WERI-Rb-1 (cell line): Measurements from ENCODE around the gene TAF3.
"Not testable (repeated sequence)": the region's sequence is repeated elsewhere in the genome, so short reads cannot be mapped to it uniquely, and the experiment has no call there.

Experiments used
- DNase-seq: peaks from one replicate; pipeline ENCODE4 v3.0.0-alpha.2; 2020
- H3K27ac ChIP-seq: fragments of 250-450 bp; sonication (Bioruptor Pico); 2 replicates; pipeline ENCODE4 v1.5.1; 2020; ENCODE audit warnings: mild to moderate bottlenecking, moderate library complexity
- H3K27me3 ChIP-seq: fragments of 250-450 bp; sonication (Bioruptor Pico); 2 replicates; pipeline ENCODE4 v1.5.1; 2021; ENCODE audit warnings: mild to moderate bottlenecking, low read depth, moderate library complexity; ENCODE audit not compliant: insufficient read depth, severe bottlenecking
- H3K36me3 ChIP-seq: fragments of 250-450 bp; sonication (Bioruptor Pico); 2 replicates; pipeline ENCODE4 v1.5.1; 2020; ENCODE audit warnings: mild to moderate bottlenecking, moderate library complexity
- H3K4me3 ChIP-seq: 2 replicates; pipeline ENCODE4 v1.5.1; 2011; ENCODE audit warnings: low read depth, mild to moderate bottlenecking, control low read depth, low read length
- H3K9me3 ChIP-seq: fragments of 250-450 bp; sonication (Bioruptor Pico); 2 replicates; pipeline ENCODE4 v1.5.1; 2021; ENCODE audit warnings: mild to moderate bottlenecking, moderate library complexity; ENCODE audit not compliant: severe bottlenecking
- CTCF ChIP-seq: IDR thresholded peaks from 2 replicates; pipeline ENCODE4 v1.5.1; 2011; ENCODE audit warnings: low read depth, mild to moderate bottlenecking, control low read depth, inconsistent platforms, low read length

TAF3 gene

GRCh38 chr10:7808686-7809267 is 9.5 kb upstream of the TAF3 start:
- Histone ChIP-seq H3K27ac (no peak overlapping the region), H3K27me3 (no peaks in the 10 kb centered on the region), H3K36me3 (peaks cover 8% of the 10 kb centered on the region; the same call in 1 of the 2 replicates), H3K9me3 (no peaks in the 10 kb centered on the region), H3K4me3 (no peak overlapping the region)
- no peak for TF ChIP-seq CTCF
- no peak for DNase-seq

- Histone ChIP-seq H3K9me3 (no peaks in the 10 kb centered on the region), H3K36me3 (peaks cover 3% of the 10 kb centered on the region; the same call in 1 of the 2 replicates), H3K27me3 (no peaks in the 10 kb centered on the region), H3K27ac (no peak overlapping the region), H3K4me3 (no peak overlapping the region)
- TF ChIP-seq CTCF = no peak
- no peak for DNase-seq
These were observed 7.9 kb upstream of the TAF3 start for GRCh38 chr10:7810443-7810842.

- no peak for TF ChIP-seq CTCF
- Histone ChIP-seq H3K27me3 (no peaks in the 10 kb centered on the region), H3K4me3 (no peak overlapping the region), H3K36me3 (peaks cover 3% of the 10 kb centered on the region; the same call in 1 of the 2 replicates), H3K9me3 (no peaks in the 10 kb centered on the region), H3K27ac (no peak overlapping the region)
- DNase-seq = no peak
These were observed 7.3 kb upstream of the TAF3 start for GRCh38 chr10:7811000-7811399.

GRCh38 chr10:7811743-7812142 is 6.6 kb upstream of the TAF3 start:
- not testable (repeated sequence) for H3K9me3 ChIP-seq, H3K36me3 ChIP-seq, H3K27ac ChIP-seq, H3K4me3 ChIP-seq, H3K27me3 ChIP-seq, DNase-seq

DNA sequence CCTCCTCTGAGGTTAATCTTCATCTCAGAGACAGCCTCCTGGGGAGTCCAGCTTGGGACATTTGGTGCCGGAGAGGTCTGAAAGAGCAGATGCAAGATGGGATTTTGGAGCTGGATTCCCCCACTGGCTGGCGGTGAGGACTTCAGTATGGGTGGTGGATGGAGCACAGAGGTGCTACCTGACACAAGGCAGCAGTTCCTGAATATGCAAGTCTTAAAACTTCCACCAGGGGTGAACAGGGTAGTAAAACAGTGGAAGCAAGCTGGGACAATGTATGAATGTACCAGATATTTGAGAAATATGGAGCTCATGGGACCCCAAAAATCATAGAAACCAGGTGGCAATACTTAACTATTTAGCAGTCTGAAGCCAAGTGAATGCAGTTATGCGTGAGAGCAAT is 4.8 kb upstream of the TAF3 start:
- H3K27ac ChIP-seq = no peak overlapping the region
- H3K27me3 ChIP-seq = no peaks in the 10 kb centered on the region
- 0 out of 2 replicates have a peak, but pooled peaks cover 1% of the 10 kb centered on the region for H3K36me3 ChIP-seq
- no peaks in the 10 kb centered on the region for H3K9me3 ChIP-seq
- DNase-seq = peak; percentile 27
- TF ChIP-seq CTCF = no peak
- no peak overlapping the region for H3K4me3 ChIP-seq

GRCh38 chr10:7817576-7817975 is 729 bp upstream of the TAF3 start:
- Histone ChIP-seq H3K27ac (no peak overlapping the region), H3K36me3 (0 out of 2 replicates have a peak, but pooled peaks cover 2% of the 10 kb centered on the region), H3K4me3 (peak overlapping the region; percentile 84), H3K27me3 (no peaks in the 10 kb centered on the region), H3K9me3 (no peaks in the 10 kb centered on the region)
- no peak for DNase-seq
- TF ChIP-seq CTCF = no peak
